T-helper 1 cell treated with Interleukin-12 subunit alpha and Interleukin-12 subunit beta and Interleukin-4 antibody, amounts not matched to agents 30 μg/mL and 1 μg/mL, for 36 hours (primary cell): ENCODE results near the gene EXOC3L1.

ENCODE experiments used
- H3K27ac Mint-ChIP-seq: one replicate; pipeline ENCODE4 v1.8.0; 2021; ENCODE audit warnings: mild to moderate bottlenecking, mixed read lengths
- H3K27me3 Mint-ChIP-seq: one replicate; pipeline ENCODE4 v1.8.0; 2021; ENCODE audit warnings: low read depth, mixed read lengths
- H3K36me3 Mint-ChIP-seq: one replicate; pipeline ENCODE4 v1.8.0; 2021; ENCODE audit warnings: low read depth, mixed read lengths
- H3K4me1 Mint-ChIP-seq: one replicate; pipeline ENCODE4 v1.8.0; 2021; ENCODE audit warnings: low read depth, mixed read lengths
- H3K4me3 Mint-ChIP-seq: one replicate; pipeline ENCODE4 v1.8.0; 2021; ENCODE audit warnings: mild to moderate bottlenecking, moderate library complexity, mixed read lengths
- H3K9me3 Mint-ChIP-seq: one replicate; pipeline ENCODE4 v1.8.0; 2021; ENCODE audit warnings: mixed read lengths

The EXOC3L1 gene

DNA sequence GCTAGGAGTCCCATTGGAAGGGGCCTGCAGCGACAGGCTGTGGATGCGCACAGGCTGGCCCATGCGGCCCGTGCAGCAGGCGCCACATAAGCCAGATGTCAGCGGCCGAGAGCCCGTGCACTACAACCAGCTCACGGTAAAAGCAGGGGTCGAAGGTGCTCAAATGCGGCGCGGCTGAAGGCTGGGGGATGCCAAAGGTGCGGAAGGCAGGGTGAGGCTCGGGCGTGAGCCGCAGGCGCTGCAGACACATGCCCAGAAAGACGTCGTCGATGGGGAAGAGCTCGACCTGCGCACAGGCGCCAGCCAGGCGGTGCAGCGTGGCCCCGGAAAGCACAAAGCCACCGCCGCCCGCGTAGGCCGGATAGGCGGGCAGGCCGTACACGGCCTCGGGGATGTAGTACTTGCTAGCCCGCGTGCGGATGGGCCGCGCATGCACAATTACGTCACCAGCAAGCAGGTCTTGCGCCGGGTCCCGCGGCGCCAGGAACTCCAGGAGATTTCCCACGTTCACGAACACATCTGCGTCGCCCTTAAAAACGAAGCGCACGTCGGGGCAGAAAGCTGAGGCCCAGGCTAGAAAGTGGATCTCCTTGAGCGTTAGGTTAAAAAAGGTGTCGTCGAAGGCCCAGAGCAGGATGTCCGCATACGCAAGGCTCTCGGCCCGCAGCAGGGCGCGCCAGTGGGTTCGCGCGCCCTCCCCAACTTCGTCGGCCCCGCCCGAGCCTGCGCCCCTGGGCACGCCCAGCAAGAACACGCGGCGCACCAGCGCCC is 40.5 kb downstream of the EXOC3L1 start:
- H3K4me3 Mint-ChIP-seq: peak overlapping the region; percentile 46
- H3K36me3 Mint-ChIP-seq: peaks cover 32% of the 10 kb centered on the region
- H3K4me1 Mint-ChIP-seq: peaks cover 27% of the 10 kb centered on the region
- H3K27me3 Mint-ChIP-seq: no peaks in the 10 kb centered on the region
- H3K9me3 Mint-ChIP-seq: no peaks in the 10 kb centered on the region
- no peak overlapping the region for H3K27ac Mint-ChIP-seq

DNA sequence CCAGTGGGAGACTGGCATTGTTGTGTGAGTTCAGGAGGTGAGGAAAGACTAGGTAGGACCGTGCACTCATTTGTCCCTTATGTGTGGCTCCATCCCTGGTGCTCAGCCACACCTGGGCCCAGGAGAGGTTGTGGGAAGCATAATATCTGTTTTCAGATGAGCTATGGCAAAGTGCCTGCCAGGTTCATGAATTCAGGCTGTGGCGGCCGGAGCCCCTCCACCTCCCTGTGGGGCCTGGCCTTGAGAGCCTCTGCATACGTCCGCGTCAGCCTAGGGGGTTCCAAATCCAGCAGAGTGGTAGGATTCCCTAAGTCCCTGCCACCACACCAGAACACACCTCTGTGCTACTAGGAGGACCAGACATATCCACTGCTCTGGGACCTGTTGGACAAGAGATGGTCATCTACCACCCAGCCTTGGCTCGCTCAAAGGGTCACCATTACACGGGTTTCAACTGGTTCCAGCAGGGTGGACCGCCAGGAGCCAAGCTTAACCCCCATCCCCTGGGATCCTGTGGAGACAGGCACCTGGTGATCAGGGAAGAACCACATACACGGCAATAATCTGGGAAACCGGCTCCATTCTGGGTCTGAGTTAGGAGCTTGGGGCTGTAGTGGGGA is 41.2 kb downstream of the EXOC3L1 start:
- Mint-ChIP-seq H3K27ac (no peak overlapping the region), H3K36me3 (peaks cover 29% of the 10 kb centered on the region), H3K4me3 (peak overlapping the region; percentile 46), H3K9me3 (no peaks in the 10 kb centered on the region), H3K27me3 (no peaks in the 10 kb centered on the region), H3K4me1 (peaks cover 22% of the 10 kb centered on the region)

DNA sequence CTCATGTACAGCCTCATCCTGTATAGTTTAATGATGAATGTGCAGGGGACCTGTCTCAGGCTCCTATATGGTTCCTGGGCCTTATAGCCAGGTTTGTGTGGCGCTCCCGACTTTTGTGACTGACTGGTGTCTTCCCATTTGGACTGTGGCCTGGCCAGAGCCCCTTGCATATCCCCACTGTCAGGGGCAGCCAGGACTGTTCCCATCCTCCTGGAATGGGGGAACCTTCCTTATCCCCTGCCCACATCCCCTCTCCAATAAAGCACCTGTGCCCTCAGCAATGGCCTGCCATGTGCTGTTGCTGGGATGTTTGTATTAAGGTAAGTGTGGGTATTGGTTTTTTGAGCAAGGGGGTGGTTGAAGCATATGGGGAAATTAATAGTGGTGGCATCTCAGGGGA is 41.7 kb downstream of the EXOC3L1 start:
- Mint-ChIP-seq H3K9me3 (no peaks in the 10 kb centered on the region), H3K4me1 (peaks cover 19% of the 10 kb centered on the region), H3K27ac (no peak overlapping the region), H3K36me3 (peaks cover 30% of the 10 kb centered on the region), H3K4me3 (peak overlapping the region; percentile 46), H3K27me3 (no peaks in the 10 kb centered on the region)

DNA sequence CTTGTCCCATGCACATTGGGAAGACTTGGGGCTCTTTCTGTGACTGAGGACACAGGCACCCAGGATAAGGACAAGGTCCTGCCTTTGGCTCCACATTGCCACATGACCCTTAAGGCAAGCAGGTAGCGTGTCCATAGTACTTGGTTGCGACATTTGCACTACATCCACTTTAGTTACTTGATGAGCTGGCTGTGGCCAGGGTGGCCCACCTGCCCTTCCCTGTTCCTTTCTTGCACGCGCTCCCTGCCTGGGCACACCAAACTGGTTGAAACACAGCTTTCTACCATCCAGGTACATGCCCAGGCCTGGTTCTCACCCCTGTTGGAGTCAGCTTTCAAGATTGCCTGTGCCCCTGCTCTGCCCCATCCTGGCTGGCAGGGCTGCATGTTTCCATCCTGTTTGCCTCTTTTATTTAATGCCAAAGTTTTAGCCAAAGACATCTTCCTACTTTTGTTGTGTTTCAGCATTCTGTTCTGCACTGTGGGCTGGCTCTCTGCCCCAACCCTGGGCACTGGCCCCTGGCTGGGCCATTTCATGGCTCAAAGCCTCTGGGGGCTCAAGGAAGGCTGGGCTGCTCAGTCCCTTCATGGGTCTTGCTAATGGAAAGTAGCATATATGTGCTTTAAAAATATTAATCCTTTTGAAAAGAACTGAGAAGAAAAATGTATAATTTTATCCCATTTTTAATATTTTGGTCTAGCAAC is 42.3 kb downstream of the EXOC3L1 start:
- Mint-ChIP-seq H3K4me3 (no peak overlapping the region), H3K27me3 (no peaks in the 10 kb centered on the region), H3K4me1 (peaks cover 13% of the 10 kb centered on the region), H3K27ac (no peak overlapping the region), H3K9me3 (no peaks in the 10 kb centered on the region), H3K36me3 (peaks cover 27% of the 10 kb centered on the region)

DNA sequence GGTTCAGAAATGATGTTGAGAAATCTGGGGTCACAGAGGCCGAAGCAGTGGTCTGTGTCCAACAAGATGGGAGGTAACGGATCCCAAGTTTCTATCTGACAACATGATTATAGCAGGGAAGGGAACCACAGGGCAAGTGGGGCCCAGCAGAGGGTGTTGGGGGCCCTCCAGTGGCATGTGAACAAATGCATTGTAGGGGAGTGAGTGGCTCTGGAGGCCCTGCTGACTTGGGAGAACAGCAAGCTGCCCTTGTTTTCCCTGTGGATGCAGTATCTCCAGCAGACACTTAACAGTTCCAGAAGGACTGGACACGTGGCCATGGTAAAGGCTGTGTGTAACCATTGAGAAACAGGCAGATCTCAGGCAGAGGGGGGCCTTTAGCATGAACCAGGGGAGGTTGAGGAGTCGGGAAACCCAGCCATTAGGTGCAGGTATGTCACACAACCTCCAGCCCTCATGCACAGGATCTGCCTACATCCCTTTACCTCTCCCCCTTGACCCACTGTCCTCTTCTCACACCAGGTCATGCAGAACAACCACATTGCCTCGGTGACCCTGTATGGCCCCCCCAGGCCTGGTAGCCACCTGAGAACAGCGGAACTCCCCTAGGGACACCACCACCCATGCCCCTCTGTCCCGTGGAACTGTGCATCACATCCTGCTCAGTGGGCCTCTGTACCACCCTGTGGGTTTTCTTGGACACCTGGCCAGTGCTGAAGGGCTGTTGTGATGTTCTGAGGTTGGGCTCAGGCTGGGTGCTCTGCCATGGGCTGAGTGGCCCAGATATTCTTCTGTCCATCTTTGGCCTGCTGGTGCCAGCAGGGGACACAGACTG is 43.2 kb downstream of the EXOC3L1 start:
- no peak overlapping the region for H3K27ac Mint-ChIP-seq
- no peaks in the 10 kb centered on the region for H3K9me3 Mint-ChIP-seq
- no peaks in the 10 kb centered on the region for H3K27me3 Mint-ChIP-seq
- peaks cover 28% of the 10 kb centered on the region for H3K36me3 Mint-ChIP-seq
- peaks cover 9% of the 10 kb centered on the region for H3K4me1 Mint-ChIP-seq
- no peak overlapping the region for H3K4me3 Mint-ChIP-seq

DNA sequence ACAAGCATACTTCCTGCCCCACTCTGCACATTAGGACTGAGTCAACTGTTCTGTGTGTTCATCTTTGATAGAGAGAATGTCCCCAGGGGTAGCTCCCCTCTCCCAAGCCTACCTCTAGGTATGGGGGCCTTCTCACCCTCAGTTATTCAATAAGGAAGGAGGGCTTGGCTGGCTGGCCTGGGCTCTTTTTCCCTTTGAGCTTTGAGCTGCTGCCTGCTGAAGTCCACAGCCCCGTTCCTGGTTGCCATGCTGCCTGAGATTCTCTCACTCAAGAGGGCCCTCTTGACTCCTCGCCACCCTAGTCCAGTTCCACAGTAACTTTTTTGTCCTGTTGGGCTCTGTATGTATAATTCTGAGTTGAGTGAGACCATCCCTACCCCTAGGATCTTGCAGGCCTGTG is 44.2 kb downstream of the EXOC3L1 start:
- Mint-ChIP-seq H3K27ac (peak overlapping the region; percentile 31), H3K36me3 (peaks cover 33% of the 10 kb centered on the region)

DNA sequence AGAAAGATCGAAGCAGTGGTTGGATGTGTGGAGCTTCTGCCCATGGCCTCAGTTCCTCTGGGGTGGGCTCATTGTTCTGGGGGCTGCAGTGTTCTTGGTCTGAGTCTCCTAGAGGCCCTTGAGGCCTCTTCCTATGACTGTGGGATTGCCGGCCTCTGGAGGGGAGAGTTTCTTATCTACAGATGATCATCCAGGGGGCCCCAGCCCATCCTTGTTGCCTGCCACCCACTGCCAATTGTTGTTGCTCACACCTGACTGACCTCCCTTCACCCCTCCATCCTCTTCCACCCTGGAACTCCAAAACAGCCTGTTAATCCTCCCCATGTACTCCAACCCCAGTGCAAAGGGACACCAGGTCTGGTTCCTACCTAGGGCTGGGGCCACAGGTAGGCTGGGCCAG is 45.0 kb downstream of the EXOC3L1 start:
- peaks cover 40% of the 10 kb centered on the region for H3K36me3 Mint-ChIP-seq
- H3K4me3 Mint-ChIP-seq: no peak overlapping the region
- H3K27ac Mint-ChIP-seq: no peak overlapping the region
- no peaks in the 10 kb centered on the region for H3K27me3 Mint-ChIP-seq
- H3K4me1 Mint-ChIP-seq: peaks cover 2% of the 10 kb centered on the region
- no peaks in the 10 kb centered on the region for H3K9me3 Mint-ChIP-seq

More for the DNA sequence above, 44.2 kb downstream of the EXOC3L1 start:
- H3K4me3 Mint-ChIP-seq: no peak overlapping the region
- H3K9me3 Mint-ChIP-seq: no peaks in the 10 kb centered on the region
- no peaks in the 10 kb centered on the region for H3K27me3 Mint-ChIP-seq
- H3K4me1 Mint-ChIP-seq: peaks cover 2% of the 10 kb centered on the region

DNA sequence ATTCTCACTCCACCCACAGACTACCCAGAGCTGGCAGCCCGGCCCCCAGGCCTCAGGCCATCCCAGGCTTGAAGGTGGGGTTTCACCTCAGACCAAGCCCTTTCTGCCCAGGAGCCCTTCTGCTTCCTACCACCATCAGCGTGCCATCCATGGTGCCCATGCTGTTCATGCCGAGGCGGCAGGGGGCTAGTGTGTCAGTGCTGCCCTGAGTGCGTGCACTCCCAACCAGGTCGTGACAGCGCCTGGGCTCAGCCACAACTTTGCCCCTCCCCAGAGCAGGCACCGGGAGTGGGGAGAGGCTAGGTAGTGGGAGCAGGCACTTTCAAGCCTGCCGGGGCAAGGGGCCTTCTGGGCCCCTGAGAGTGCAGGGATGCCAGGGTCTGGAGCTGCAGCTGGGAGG is 47.6 kb downstream of the EXOC3L1 start:
- Mint-ChIP-seq H3K9me3 (no peaks in the 10 kb centered on the region), H3K27ac (no peak overlapping the region), H3K4me1 (no peaks in the 10 kb centered on the region), H3K4me3 (no peak overlapping the region), H3K27me3 (no peaks in the 10 kb centered on the region), H3K36me3 (peaks cover 33% of the 10 kb centered on the region)

DNA sequence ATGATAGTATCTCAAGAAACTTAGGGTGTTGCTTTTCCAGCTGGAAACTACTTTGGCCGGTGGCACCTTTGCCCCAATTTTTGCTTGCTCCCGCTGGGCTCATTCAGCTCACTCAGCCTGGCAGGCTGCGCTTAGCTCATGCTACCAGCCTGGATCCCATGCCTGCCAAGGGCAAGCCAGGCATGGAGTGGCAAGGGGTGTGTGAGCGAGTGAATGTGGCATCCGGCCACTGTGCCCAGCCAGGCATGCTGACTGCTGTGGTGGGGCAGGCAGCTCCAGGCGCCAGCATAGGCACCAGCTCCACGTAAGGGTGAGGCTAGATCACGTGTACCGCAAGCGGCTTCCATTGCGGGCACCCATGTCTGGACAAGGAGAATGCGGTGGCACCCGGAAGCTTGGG is 48.5 kb downstream of the EXOC3L1 start:
- Mint-ChIP-seq H3K27ac (no peak overlapping the region), H3K4me1 (no peaks in the 10 kb centered on the region), H3K27me3 (no peaks in the 10 kb centered on the region), H3K36me3 (peaks cover 30% of the 10 kb centered on the region), H3K4me3 (no peak overlapping the region), H3K9me3 (no peaks in the 10 kb centered on the region)

DNA sequence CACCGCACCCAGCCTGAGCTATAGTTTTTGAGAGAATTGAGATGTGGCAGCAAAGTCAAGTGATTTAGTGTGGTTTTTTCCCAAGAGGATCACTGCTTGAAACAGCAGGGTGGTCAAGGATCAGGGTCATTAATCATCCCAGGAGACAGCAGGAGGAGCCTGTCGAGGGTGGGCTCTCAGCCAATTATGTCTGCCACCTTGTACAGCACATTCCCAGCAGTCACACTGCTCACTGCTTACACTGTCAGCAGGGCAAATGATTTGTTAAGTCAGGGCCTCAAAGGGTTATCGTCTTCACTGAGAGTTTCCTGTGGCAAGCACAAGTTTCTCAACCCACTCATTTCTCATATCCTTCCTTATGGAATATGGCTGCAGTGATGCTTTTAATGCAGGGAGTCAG is 52.3 kb downstream of the EXOC3L1 start:
- H3K36me3 Mint-ChIP-seq: peaks cover 31% of the 10 kb centered on the region
- no peaks in the 10 kb centered on the region for H3K4me1 Mint-ChIP-seq
- no peaks in the 10 kb centered on the region for H3K27me3 Mint-ChIP-seq
- H3K27ac Mint-ChIP-seq: no peak overlapping the region
- no peak overlapping the region for H3K4me3 Mint-ChIP-seq
- H3K9me3 Mint-ChIP-seq: no peaks in the 10 kb centered on the region
